Ascending aorta (tissue), 2 donors: Measurements from ENCODE around the gene CD44. TPM values are rescaled to one million over a fixed set of nuclear protein-coding genes. Genes with fewer than 3 reads are reported as not detected.
"Not testable (repeated sequence)": the region's sequence is repeated elsewhere in the genome, so short reads cannot be mapped to it uniquely, and the experiment has no call there.

ENCODE experiments used
- DNase-seq, 2 donors: peaks; one replicate each; pipeline ENCODE4 v3.0.0-alpha.2; 2019; ENCODE audit warnings: low spot score in 2 of 2
- H3K27ac ChIP-seq, 2 donors: fragments of 200-600 bp; sonication (generic); one replicate each; pipeline ENCODE4 v1.5.1; 2016 to 2017; ENCODE audit warnings: mild to moderate bottlenecking in 1 of 2
- H3K27me3 ChIP-seq: fragments of 200-600 bp; sonication (generic); one replicate; pipeline ENCODE4 v1.5.1; 2017
- H3K36me3 ChIP-seq, 2 donors: fragments of 200-600 bp; sonication (generic); one replicate each; pipeline ENCODE4 v1.5.1; 2016
- H3K4me1 ChIP-seq, 2 donors: fragments of 200-600 bp; sonication (generic); one replicate each; pipeline ENCODE4 v1.5.1; 2016 to 2017; ENCODE audit warnings: mild to moderate bottlenecking in 1 of 2
- H3K4me3 ChIP-seq, 2 donors: fragments of 200-600 bp; sonication (generic); one replicate each; pipeline ENCODE4 v1.5.1; 2016 to 2017; ENCODE audit warnings: mild to moderate bottlenecking in 1 of 2
- H3K9me3 ChIP-seq, 2 donors: fragments of 200-600 bp; sonication (generic); one replicate each; pipeline ENCODE4 v1.5.1; 2016
- intact Hi-C: fragments of 100-400 bp; cut with DNase I; formaldehyde crosslinking; loops from one replicate; pipeline ENCODE4 v1.15.1; 2023
- total RNA-seq: library from RNA; depleted of rRNA; stranded (reverse); fragments of >200 nt; gene quantifications from one replicate; pipeline ENCODE4 v1.1.0, GENCODE V29; 2016
- TF ChIP-seq, protein P1 (sequence below), 3 experiments: fragments of 200-600 bp in 2 of 3; fragments of 450-650 bp in 1 of 3; sonication (generic) in 2 of 3; IDR thresholded peaks; one replicate each; pipeline ENCODE4 v1.5.1; 2016 to 2019; ENCODE audit warnings: antibody characterized with exemption in 3 of 3, mild to moderate bottlenecking in 1 of 3, moderate library complexity in 1 of 3

CD44 gene
- total RNA-seq, 1 donor from 2014 or later = 188 TPM

DNA sequence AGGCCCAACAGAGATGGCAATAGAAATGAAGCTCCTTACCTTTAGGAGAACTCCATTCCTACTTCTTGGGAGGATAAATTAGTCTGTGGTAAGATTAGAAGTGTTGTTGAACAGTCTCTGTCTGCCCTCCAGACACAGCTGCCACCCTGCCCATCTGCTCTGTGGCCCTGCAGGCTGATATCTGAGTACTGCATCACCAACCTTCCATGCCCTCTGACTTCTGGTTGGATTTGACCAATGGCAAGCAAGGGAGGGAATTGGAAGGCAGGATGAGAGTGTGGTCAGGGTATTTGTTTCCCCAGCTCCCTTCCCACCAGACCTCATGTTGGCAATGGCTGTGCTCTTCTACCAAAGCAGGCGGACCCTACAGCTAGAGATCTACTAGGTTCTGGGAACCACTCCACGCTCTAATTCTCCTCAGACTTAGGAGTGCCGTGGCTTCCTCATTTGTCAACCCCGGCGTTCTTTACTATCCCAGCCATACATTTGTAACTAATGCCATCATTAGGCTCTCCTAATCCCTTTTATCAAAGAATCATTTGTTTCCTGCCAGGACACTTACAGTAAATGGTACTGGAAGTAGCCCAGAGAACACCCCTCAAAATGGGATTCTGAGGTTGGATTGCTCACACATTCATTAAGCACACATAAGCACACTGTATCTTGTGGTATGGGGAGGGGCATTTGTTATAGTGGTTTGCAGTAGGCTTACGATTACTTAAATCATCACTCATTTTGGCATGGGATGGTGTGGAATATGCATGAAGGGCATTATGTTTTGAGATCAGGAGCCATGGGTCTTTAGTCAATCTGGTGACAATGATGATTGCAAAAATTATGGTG, 35.4 kb upstream of the CD44 start:
- Histone ChIP-seq H3K27ac (peak overlapping the region; percentile 64 to 83), H3K27me3 (no peaks in the 10 kb centered on the region), H3K4me3 (no peak overlapping the region), H3K4me1 (peaks cover 0 to 31% of the 10 kb centered on the region in 2 donors), H3K36me3 (no peaks in the 10 kb centered on the region), H3K9me3 (no peaks in the 10 kb centered on the region)
- TF ChIP-seq, protein P1, sequence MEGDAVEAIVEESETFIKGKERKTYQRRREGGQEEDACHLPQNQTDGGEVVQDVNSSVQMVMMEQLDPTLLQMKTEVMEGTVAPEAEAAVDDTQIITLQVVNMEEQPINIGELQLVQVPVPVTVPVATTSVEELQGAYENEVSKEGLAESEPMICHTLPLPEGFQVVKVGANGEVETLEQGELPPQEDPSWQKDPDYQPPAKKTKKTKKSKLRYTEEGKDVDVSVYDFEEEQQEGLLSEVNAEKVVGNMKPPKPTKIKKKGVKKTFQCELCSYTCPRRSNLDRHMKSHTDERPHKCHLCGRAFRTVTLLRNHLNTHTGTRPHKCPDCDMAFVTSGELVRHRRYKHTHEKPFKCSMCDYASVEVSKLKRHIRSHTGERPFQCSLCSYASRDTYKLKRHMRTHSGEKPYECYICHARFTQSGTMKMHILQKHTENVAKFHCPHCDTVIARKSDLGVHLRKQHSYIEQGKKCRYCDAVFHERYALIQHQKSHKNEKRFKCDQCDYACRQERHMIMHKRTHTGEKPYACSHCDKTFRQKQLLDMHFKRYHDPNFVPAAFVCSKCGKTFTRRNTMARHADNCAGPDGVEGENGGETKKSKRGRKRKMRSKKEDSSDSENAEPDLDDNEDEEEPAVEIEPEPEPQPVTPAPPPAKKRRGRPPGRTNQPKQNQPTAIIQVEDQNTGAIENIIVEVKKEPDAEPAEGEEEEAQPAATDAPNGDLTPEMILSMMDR (IDR thresholded peaks at IDR 0.05) = no peak
- no peak for DNase-seq
- intact Hi-C loops = loop anchor here (5.0 to 10.0 kb wide), 3 partner anchors 71 to 561 kb away; partner anchors contain the start of gene TRIM44

DNA sequence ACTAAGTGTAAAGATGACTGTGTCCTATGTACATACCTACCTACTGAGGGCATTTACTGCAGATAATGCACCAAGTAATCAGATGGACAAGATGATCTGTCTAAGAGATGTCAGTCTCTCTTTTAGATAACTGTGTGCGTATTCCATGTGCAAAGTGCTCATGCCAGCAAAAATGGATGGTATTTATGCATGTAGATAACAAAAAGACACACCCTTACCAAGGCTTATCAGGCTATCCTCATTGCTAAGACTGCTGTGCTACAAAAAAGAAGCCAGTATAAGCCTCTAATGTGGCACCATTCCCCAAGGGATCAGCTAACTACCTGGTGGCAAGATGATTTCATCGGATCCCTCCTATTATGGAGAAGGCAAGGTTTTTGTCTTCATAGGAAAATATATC, 34.3 kb upstream of the CD44 start:
- Histone ChIP-seq H3K4me3 (no peak overlapping the region), H3K27ac (peak overlapping the region in 1 of 2 donors; percentile 71), H3K27me3 (no peaks in the 10 kb centered on the region), H3K36me3 (no peaks in the 10 kb centered on the region), H3K4me1 (peaks cover 0 to 22% of the 10 kb centered on the region in 2 donors), H3K9me3 (no peaks in the 10 kb centered on the region)
- DNase-seq = no peak
- intact Hi-C loops = loop anchor here (5.0 to 10.0 kb wide), 3 partner anchors 72 to 560 kb away; partner anchors contain the start of gene TRIM44
- TF ChIP-seq, protein P1 (IDR thresholded peaks at IDR 0.05) = no peak

DNA sequence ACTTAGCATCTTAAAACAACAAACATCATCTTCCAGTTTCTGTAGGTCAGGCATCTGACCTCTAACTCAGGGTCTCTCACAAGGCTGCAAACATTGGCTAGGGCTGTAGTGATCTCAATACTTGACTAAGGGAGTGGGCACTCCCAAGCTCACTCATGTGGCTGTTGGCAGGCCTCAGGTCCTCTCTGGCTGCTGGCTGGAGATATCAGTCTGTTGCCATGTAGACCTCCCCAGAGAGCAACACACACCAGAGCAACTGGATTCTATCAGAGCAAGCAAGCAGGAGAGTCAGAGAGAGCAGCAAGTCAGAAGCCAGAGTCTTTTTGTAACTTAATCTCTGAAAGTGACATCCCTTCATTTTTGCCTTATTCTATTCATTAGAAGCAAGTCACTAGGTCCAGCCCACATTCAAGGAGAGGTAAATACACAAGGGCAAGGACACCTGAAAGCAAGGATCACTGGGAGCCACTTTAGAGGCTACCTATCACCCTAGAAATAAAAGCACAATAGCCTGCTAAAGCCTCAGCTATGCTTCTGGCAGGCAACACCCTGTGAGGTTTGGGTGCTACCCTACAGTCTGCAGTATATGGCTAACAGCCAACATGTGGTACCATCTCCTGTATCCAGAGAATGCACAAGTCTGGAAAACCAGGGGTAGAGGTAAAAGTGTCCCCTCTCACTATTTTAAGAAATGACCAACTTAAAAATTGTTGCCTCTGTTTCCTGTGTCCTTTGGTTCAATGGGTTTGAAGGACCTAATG, 33.5 kb upstream of the CD44 start:
- peaks cover 0 to 18% of the 10 kb centered on the region in 2 donors for H3K4me1 ChIP-seq
- TF ChIP-seq, protein P1 (IDR thresholded peaks at IDR 0.05) = no peak
- DNase-seq = peak; percentile 46 to 84
- H3K36me3 ChIP-seq = no peaks in the 10 kb centered on the region
- no peak overlapping the region for H3K4me3 ChIP-seq
- no peaks in the 10 kb centered on the region for H3K9me3 ChIP-seq
- peak overlapping the region; percentile 10 to 71 for H3K27ac ChIP-seq
- intact Hi-C loops = loop anchor here (10.0 kb wide), 1 partner anchor 559 kb away; the partner anchor contains the start of gene TRIM44
- no peaks in the 10 kb centered on the region for H3K27me3 ChIP-seq

DNA sequence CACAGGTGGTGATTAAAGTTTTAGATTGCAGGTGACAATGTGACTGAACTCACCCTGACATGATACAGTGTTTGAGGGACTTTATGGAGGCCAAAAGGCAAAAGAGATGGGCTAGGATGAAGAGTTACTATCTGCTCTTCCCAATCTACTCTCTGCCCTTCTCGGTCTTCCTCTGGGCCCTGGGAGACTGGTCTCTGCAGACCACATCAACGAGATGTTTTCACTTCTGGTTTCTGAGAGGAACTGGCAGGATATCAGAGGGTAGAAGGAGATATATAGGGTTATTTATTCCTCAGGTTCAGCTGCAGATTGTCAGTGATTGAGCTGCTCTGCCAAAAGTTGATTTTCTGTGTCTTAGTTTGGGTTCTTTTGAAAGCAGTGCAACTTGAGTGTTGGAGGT, 32.4 kb upstream of the CD44 start:
- H3K4me1 ChIP-seq = peaks cover 0 to 26% of the 10 kb centered on the region in 2 donors
- TF ChIP-seq, protein P1 (IDR thresholded peaks at IDR 0.05) = no peak
- no peaks in the 10 kb centered on the region for H3K36me3 ChIP-seq
- no peak for DNase-seq
- H3K9me3 ChIP-seq = no peaks in the 10 kb centered on the region
- intact Hi-C loops = loop anchor here (10.0 kb wide), 1 partner anchor 558 kb away; the partner anchor contains the start of gene TRIM44
- no peak overlapping the region for H3K27ac ChIP-seq
- no peaks in the 10 kb centered on the region for H3K27me3 ChIP-seq
- H3K4me3 ChIP-seq = no peak overlapping the region

DNA sequence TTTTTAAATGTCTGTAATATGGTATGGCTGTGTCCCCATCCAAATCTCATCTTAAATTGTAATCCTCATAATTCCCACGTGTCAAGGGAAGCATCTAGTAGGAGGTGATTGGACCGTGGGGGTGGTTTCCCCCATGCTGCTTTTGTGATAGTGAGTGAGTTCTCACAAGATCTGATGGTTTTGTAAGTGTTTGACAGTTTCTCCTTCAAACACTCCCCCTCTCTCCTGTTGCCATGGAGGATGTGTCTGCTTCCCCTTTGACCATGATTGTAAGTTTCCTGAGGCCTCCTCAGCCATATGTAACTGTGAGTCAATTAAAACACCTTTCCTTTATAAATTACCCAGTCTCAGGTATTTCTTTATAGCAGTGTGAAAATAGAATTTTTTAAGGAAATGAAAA, 31.1 kb upstream of the CD44 start:
- DNase-seq = no peak
- TF ChIP-seq, protein P1 (IDR thresholded peaks at IDR 0.05) = no peak
- Histone ChIP-seq H3K4me3 (no peak overlapping the region), H3K9me3 (no peaks in the 10 kb centered on the region), H3K27me3 (no peaks in the 10 kb centered on the region), H3K36me3 (no peaks in the 10 kb centered on the region), H3K4me1 (peaks cover 0 to 21% of the 10 kb centered on the region in 2 donors), H3K27ac (no peak overlapping the region)
- intact Hi-C loops = loop anchor here (10.0 kb wide), 1 partner anchor 557 kb away; the partner anchor contains the start of gene TRIM44

DNA sequence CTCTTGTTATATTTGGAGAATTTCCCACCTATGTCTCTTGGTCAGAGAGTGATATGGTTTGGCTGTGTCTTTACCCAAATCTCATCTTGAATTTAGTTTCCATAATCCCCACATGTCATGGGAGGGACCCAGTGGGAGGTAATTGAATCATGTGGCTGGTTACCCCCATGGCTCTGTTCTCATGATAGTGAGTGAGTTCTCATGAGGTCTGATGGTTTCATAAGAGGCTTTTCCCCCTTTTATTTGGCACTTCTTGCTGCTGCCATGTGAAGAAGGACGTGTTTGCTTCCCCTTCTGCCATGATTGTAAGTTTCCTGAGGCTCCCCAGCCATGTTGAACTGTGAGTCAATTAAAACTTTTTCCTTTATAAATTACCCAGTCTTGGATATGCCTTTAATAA, 30.6 kb upstream of the CD44 start:
- H3K27me3 ChIP-seq, H3K9me3 ChIP-seq, H3K4me3 ChIP-seq, H3K36me3 ChIP-seq, H3K27ac ChIP-seq, DNase-seq: not testable (repeated sequence)
- intact Hi-C loops = loop anchor here (10.0 kb wide), 1 partner anchor 556 kb away; the partner anchor contains the start of gene TRIM44
- H3K4me1 ChIP-seq = peaks cover 0 to 21% of the 10 kb centered on the region in 2 donors
